Mesendoderm (in vitro differentiated cells): ENCODE data around the gene ZNF77.

Experiments
- DNase-seq: peaks from one replicate; pipeline ENCODE4 v3.0.0; 2013
- H2AK5ac ChIP-seq: 2 replicates; pipeline ENCODE4 v1.6.1; 2013; ENCODE audit warnings: low read length, inconsistent platforms
- H2BK120ac ChIP-seq: 2 replicates; pipeline ENCODE4 v1.6.1; 2013; ENCODE audit warnings: low read depth, mild to moderate bottlenecking, low read length, moderate library complexity, mixed read lengths
- H2BK15ac ChIP-seq: replicated peaks from 2 replicates; pipeline ENCODE4 v1.6.1; 2013; ENCODE audit warnings: low read depth, mild to moderate bottlenecking, moderate library complexity
- H2BK5ac ChIP-seq: 2 replicates; pipeline ENCODE4 v1.6.1; 2013; ENCODE audit warnings: low read length, inconsistent platforms
- H3K18ac ChIP-seq: 2 replicates; pipeline ENCODE4 v1.6.1; 2013; ENCODE audit warnings: mild to moderate bottlenecking, low read length, mixed read lengths
- H3K23ac ChIP-seq: one replicate; pipeline ENCODE4 v1.6.1; 2013; ENCODE audit warnings: low read length
- H3K27ac ChIP-seq: 2 replicates; pipeline ENCODE4 v1.5.1; 2013; ENCODE audit warnings: low read depth, mild to moderate bottlenecking, inconsistent platforms, low read length, moderate library complexity
- H3K27me3 ChIP-seq: 2 replicates; pipeline ENCODE4 v1.6.1; 2013; ENCODE audit warnings: low read length, control low read depth, mild to moderate bottlenecking, inconsistent platforms; ENCODE audit not compliant: insufficient read depth, poor library complexity
- H3K36me3 ChIP-seq: 2 replicates; pipeline ENCODE4 v1.6.1; 2013; ENCODE audit warnings: low read length, inconsistent platforms; ENCODE audit not compliant: control insufficient read depth, insufficient read depth
- H3K4ac ChIP-seq: one replicate; pipeline ENCODE4 v1.6.1; 2013; ENCODE audit warnings: low read depth, mild to moderate bottlenecking, low read length, moderate library complexity
- H3K4me1 ChIP-seq: 2 replicates; pipeline ENCODE4 v1.6.1; 2013; ENCODE audit warnings: low read depth, low read length, inconsistent platforms; ENCODE audit not compliant: control insufficient read depth
- H3K4me2 ChIP-seq: 2 replicates; pipeline ENCODE4 v1.6.1; 2013; ENCODE audit warnings: low read length
- H3K4me3 ChIP-seq: 2 replicates; pipeline ENCODE4 v1.5.1; 2013; ENCODE audit warnings: mild to moderate bottlenecking, low read length
- H3K56ac ChIP-seq: one replicate; pipeline ENCODE4 v1.6.1; 2013; ENCODE audit warnings: low read length
- H3K79me1 ChIP-seq: 2 replicates; pipeline ENCODE4 v1.6.1; 2013; ENCODE audit warnings: low read length, inconsistent platforms
- H3K79me2 ChIP-seq: 2 replicates; pipeline ENCODE4 v1.6.1; 2013; ENCODE audit warnings: mild to moderate bottlenecking, low read length; ENCODE audit not compliant: control insufficient read depth, insufficient read depth
- H3K9ac ChIP-seq: 2 replicates; pipeline ENCODE4 v1.6.1; 2013; ENCODE audit warnings: low read length, inconsistent platforms
- H4K5ac ChIP-seq: one replicate; pipeline ENCODE4 v1.6.1; 2013; ENCODE audit warnings: low read length
- H4K8ac ChIP-seq: one replicate; pipeline ENCODE4 v1.6.1; 2013; ENCODE audit warnings: low read depth, mild to moderate bottlenecking, control low read depth, low read length, moderate library complexity
- WGBS: extraction: QIAGEN DNeasy Blood & Tissue Kit; methylation state at CpG from one replicate; pipeline ENCODE4 v1.1.7; 2013; ENCODE audit warnings: low lambda C conversion rate, missing lambda C conversion rate; ENCODE audit not compliant: insufficient coverage; ENCODE audit errors: extremely low coverage; 5-methylcytosine and 5-hydroxymethylcytosine counted together

ZNF77 gene

GRCh38 chr19:2927032-2927430 is 17.7 kb downstream of the ZNF77 start:
- Histone ChIP-seq H3K27me3 (no peaks in the 10 kb centered on the region), H2BK120ac (no peak overlapping the region), H3K27ac (no peak overlapping the region), H3K4me3 (no peak overlapping the region), H3K79me2 (no peaks in the 10 kb centered on the region), H2BK5ac (no peak overlapping the region), H4K8ac (no peak overlapping the region), H3K4me1 (no peaks in the 10 kb centered on the region), H3K9ac (no peak overlapping the region), H3K23ac (no peak overlapping the region), H3K4me2 (no peak overlapping the region), H3K56ac (no peak overlapping the region), H3K4ac (no peak overlapping the region), H2AK5ac (no peak overlapping the region), H3K79me1 (no peaks in the 10 kb centered on the region), H3K18ac (no peak overlapping the region), H4K5ac (no peak overlapping the region), H2BK15ac (no peak overlapping the region), H3K36me3 (no peaks in the 10 kb centered on the region)
- no peak for DNase-seq
- no CpG with 5 or more reads among the region's 18 CpGs for WGBS

GRCh38 chr19:2926341-2927031 is 18.3 kb downstream of the ZNF77 start:
- no peaks in the 10 kb centered on the region for H3K36me3 ChIP-seq
- no CpG with 5 or more reads among the region's 53 CpGs for WGBS

GRCh38 chr19:2923510-2923909 is 21.3 kb downstream of the ZNF77 start:
- H4K8ac ChIP-seq, result no peak overlapping the region
- H3K4ac ChIP-seq, result no peak overlapping the region
- no peak overlapping the region for H3K27ac ChIP-seq
- no peak overlapping the region for H2BK15ac ChIP-seq
- no peak overlapping the region for H3K4me3 ChIP-seq
- H3K56ac ChIP-seq, result no peak overlapping the region
- no peak for DNase-seq
- no peak overlapping the region for H3K4me2 ChIP-seq
- no peak overlapping the region for H3K9ac ChIP-seq
- no peak overlapping the region for H3K18ac ChIP-seq
- no peaks in the 10 kb centered on the region for H3K27me3 ChIP-seq
- no peak overlapping the region for H2AK5ac ChIP-seq
- H3K4me1 ChIP-seq, result no peaks in the 10 kb centered on the region
- WGBS, result no CpG with 5 or more reads among the region's 4 CpGs
- H3K36me3 ChIP-seq, result no peaks in the 10 kb centered on the region
- no peak overlapping the region for H2BK5ac ChIP-seq
- H3K79me2 ChIP-seq, result no peaks in the 10 kb centered on the region
- no peak overlapping the region for H4K5ac ChIP-seq
- no peak overlapping the region for H2BK120ac ChIP-seq
- H3K23ac ChIP-seq, result no peak overlapping the region
- H3K79me1 ChIP-seq, result no peaks in the 10 kb centered on the region

More at GRCh38 chr19:2926341-2927031, 18.3 kb downstream of the ZNF77 start:
- H3K4me3 ChIP-seq, result no peak overlapping the region
- H3K4me1 ChIP-seq, result no peaks in the 10 kb centered on the region
- H3K18ac ChIP-seq, result no peak overlapping the region
- no peak overlapping the region for H2BK15ac ChIP-seq
- no peak overlapping the region for H3K4ac ChIP-seq
- H4K5ac ChIP-seq, result no peak overlapping the region
- no peak overlapping the region for H2AK5ac ChIP-seq
- H3K27ac ChIP-seq, result no peak overlapping the region
- no peak overlapping the region for H2BK120ac ChIP-seq
- H4K8ac ChIP-seq, result no peak overlapping the region
- no peaks in the 10 kb centered on the region for H3K79me2 ChIP-seq
- no peak overlapping the region for H3K4me2 ChIP-seq
- no peak overlapping the region for H2BK5ac ChIP-seq
- no peak overlapping the region for H3K9ac ChIP-seq
- no peak overlapping the region for H3K56ac ChIP-seq
- no peaks in the 10 kb centered on the region for H3K79me1 ChIP-seq
- no peaks in the 10 kb centered on the region for H3K27me3 ChIP-seq
- DNase-seq, result no peak
- H3K23ac ChIP-seq, result no peak overlapping the region

- no peak overlapping the region for H3K27ac ChIP-seq
- no peak overlapping the region for H3K4me3 ChIP-seq
- no peak overlapping the region for H2AK5ac ChIP-seq
- H3K27me3 ChIP-seq, result no peaks in the 10 kb centered on the region
- no peak overlapping the region for H4K8ac ChIP-seq
- no peak overlapping the region for H2BK15ac ChIP-seq
- no peak overlapping the region for H2BK5ac ChIP-seq
- no peak overlapping the region for H4K5ac ChIP-seq
- no peaks in the 10 kb centered on the region for H3K79me2 ChIP-seq
- H3K18ac ChIP-seq, result no peak overlapping the region
- no peak overlapping the region for H3K23ac ChIP-seq
- H3K79me1 ChIP-seq, result no peaks in the 10 kb centered on the region
- H3K36me3 ChIP-seq, result peaks cover under 1% of the 10 kb centered on the region
- WGBS, result no CpG with 5 or more reads among the region's 5 CpGs
- no peak overlapping the region for H3K4ac ChIP-seq
- DNase-seq, result peak; percentile 89
- H3K56ac ChIP-seq, result no peak overlapping the region
- no peak overlapping the region for H3K4me2 ChIP-seq
- H3K4me1 ChIP-seq, result no peaks in the 10 kb centered on the region
- H2BK120ac ChIP-seq, result no peak overlapping the region
- no peak overlapping the region for H3K9ac ChIP-seq
Observed at GRCh38 chr19:2922987-2923386, 21.8 kb downstream of the ZNF77 start.

- H3K79me2 ChIP-seq, result no peaks in the 10 kb centered on the region
- no peaks in the 10 kb centered on the region for H3K4me1 ChIP-seq
- H3K36me3 ChIP-seq, result peaks cover 11% of the 10 kb centered on the region
- no peak overlapping the region for H3K18ac ChIP-seq
- DNase-seq, result no peak
- H2BK15ac ChIP-seq, result no peak overlapping the region
- H3K4me2 ChIP-seq, result no peak overlapping the region
- no peak overlapping the region for H4K8ac ChIP-seq
- H3K23ac ChIP-seq, result no peak overlapping the region
- H3K79me1 ChIP-seq, result peaks cover 2% of the 10 kb centered on the region
- no CpG with 5 or more reads among the region's 16 CpGs for whole genome bisulfite sequencing
- no peak overlapping the region for H3K4ac ChIP-seq
- H3K4me3 ChIP-seq, result peak overlapping the region; percentile 46
- no peak overlapping the region for H3K27ac ChIP-seq
- no peaks in the 10 kb centered on the region for H3K27me3 ChIP-seq
- no peak overlapping the region for H3K9ac ChIP-seq
- H2BK5ac ChIP-seq, result no peak overlapping the region
- no peak overlapping the region for H2AK5ac ChIP-seq
- no peak overlapping the region for H4K5ac ChIP-seq
- H2BK120ac ChIP-seq, result no peak overlapping the region
- H3K56ac ChIP-seq, result no peak overlapping the region
Observed at GRCh38 chr19:2917275-2918184, 27.2 kb downstream of the ZNF77 start.
